ENCODE measurements around the gene C16orf87.

C16orf87 gene

GRCh38 chr16:46855389-46855788 is 24.4 kb upstream of the C16orf87 start:
- no peaks in the 10 kb centered on the region for H3K27me3 ChIP-seq (ENCODE audit: low read depth, low read length)
- peaks cover 0 to 6% of the 10 kb centered on the region in 2 donors for H3K4me1 ChIP-seq (ENCODE audit: control insufficient read depth in 1 of 2, insufficient read depth in 2 of 2, low read length in 2 of 2)
- no peaks in the 10 kb centered on the region for H3K36me3 ChIP-seq (ENCODE audit: control insufficient read depth in 1 of 2, insufficient read depth in 2 of 2, low read length in 2 of 2)
- no peak overlapping the region for H3K4me3 ChIP-seq (ENCODE audit: low read depth in 1 of 2, low read length in 2 of 2)
- H3K9me3 ChIP-seq (ENCODE audit: control insufficient read depth in 1 of 2, low read length in 2 of 2) = no peaks in the 10 kb centered on the region
- no peak overlapping the region for H3K27ac ChIP-seq (ENCODE audit: low read length)

DNA sequence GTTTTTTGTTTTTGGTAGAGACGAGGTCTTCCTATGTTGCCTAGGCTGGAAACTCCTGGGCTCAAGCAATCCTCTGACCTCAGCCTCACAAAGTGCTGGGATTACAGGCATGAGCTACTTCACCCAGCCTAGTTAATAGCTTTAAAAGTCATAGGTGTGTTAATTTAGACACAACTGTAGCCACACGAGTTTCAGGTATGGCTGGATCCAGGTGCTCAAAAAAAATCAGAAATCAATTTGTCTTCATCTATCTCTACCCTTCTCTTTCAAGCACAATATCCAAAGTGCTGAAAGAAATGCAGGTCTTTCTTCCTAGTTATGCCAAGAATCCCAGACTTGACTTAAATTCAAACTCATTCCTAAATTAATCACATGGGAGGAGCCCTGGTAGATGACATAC is 23.9 kb upstream of the C16orf87 start:
- H3K9me3 ChIP-seq (ENCODE audit: control insufficient read depth in 1 of 2, low read length in 2 of 2) = no peaks in the 10 kb centered on the region
- no peak overlapping the region for H3K27ac ChIP-seq (ENCODE audit: low read length)
- no peaks in the 10 kb centered on the region for H3K27me3 ChIP-seq (ENCODE audit: low read depth, low read length)
- peaks cover 0 to 6% of the 10 kb centered on the region in 2 donors for H3K4me1 ChIP-seq (ENCODE audit: control insufficient read depth in 1 of 2, insufficient read depth in 2 of 2, low read length in 2 of 2)
- H3K4me3 ChIP-seq (ENCODE audit: low read depth in 1 of 2, low read length in 2 of 2) = no peak overlapping the region
- H3K36me3 ChIP-seq (ENCODE audit: control insufficient read depth in 1 of 2, insufficient read depth in 2 of 2, low read length in 2 of 2) = no peaks in the 10 kb centered on the region

GRCh38 chr16:46853713-46854443 is 22.9 kb upstream of the C16orf87 start:
- Histone ChIP-seq H3K27ac (ENCODE audit: low read length) (no peak overlapping the region), H3K27me3 (ENCODE audit: low read depth, low read length) (no peaks in the 10 kb centered on the region), H3K9me3 (ENCODE audit: control insufficient read depth in 1 of 2, low read length in 2 of 2) (no peaks in the 10 kb centered on the region), H3K36me3 (ENCODE audit: control insufficient read depth in 1 of 2, insufficient read depth in 2 of 2, low read length in 2 of 2) (no peaks in the 10 kb centered on the region), H3K4me1 (ENCODE audit: control insufficient read depth in 1 of 2, insufficient read depth in 2 of 2, low read length in 2 of 2) (peaks cover 0 to 6% of the 10 kb centered on the region in 2 donors), H3K4me3 (ENCODE audit: low read depth in 1 of 2, low read length in 2 of 2) (no peak overlapping the region)

GRCh38 chr16:46852130-46852529 is 21.1 kb upstream of the C16orf87 start:
- Histone ChIP-seq H3K4me1 (ENCODE audit: control insufficient read depth in 1 of 2, insufficient read depth in 2 of 2, low read length in 2 of 2) (peaks cover 0 to 2% of the 10 kb centered on the region in 2 donors), H3K27ac (ENCODE audit: low read length) (no peak overlapping the region), H3K9me3 (ENCODE audit: control insufficient read depth in 1 of 2, low read length in 2 of 2) (no peaks in the 10 kb centered on the region), H3K4me3 (ENCODE audit: low read depth in 1 of 2, low read length in 2 of 2) (no peak overlapping the region), H3K36me3 (ENCODE audit: control insufficient read depth in 1 of 2, insufficient read depth in 2 of 2, low read length in 2 of 2) (no peaks in the 10 kb centered on the region), H3K27me3 (ENCODE audit: low read depth, low read length) (no peaks in the 10 kb centered on the region)

- H3K36me3 ChIP-seq (ENCODE audit: control insufficient read depth in 1 of 2, insufficient read depth in 2 of 2, low read length in 2 of 2) = no peaks in the 10 kb centered on the region
- H3K4me3 ChIP-seq (ENCODE audit: low read depth in 1 of 2, low read length in 2 of 2) = no peak overlapping the region
- no peaks in the 10 kb centered on the region for H3K27me3 ChIP-seq (ENCODE audit: low read depth, low read length)
- no peak overlapping the region for H3K27ac ChIP-seq (ENCODE audit: low read length)
- no peaks in the 10 kb centered on the region for H3K4me1 ChIP-seq (ENCODE audit: control insufficient read depth in 1 of 2, insufficient read depth in 2 of 2, low read length in 2 of 2)
- no peaks in the 10 kb centered on the region for H3K9me3 ChIP-seq (ENCODE audit: control insufficient read depth in 1 of 2, low read length in 2 of 2)
Measured at GRCh38 chr16:46850619-46851555, 19.9 kb upstream of the C16orf87 start.

GRCh38 chr16:46848768-46849764 is 18.1 kb upstream of the C16orf87 start:
- Histone ChIP-seq H3K9me3 (ENCODE audit: control insufficient read depth in 1 of 2, low read length in 2 of 2) (no peaks in the 10 kb centered on the region), H3K4me1 (ENCODE audit: control insufficient read depth in 1 of 2, insufficient read depth in 2 of 2, low read length in 2 of 2) (no peaks in the 10 kb centered on the region), H3K36me3 (ENCODE audit: control insufficient read depth in 1 of 2, insufficient read depth in 2 of 2, low read length in 2 of 2) (no peaks in the 10 kb centered on the region), H3K4me3 (ENCODE audit: low read depth in 1 of 2, low read length in 2 of 2) (no peak overlapping the region), H3K27me3 (ENCODE audit: low read depth, low read length) (no peaks in the 10 kb centered on the region), H3K27ac (ENCODE audit: low read length) (no peak overlapping the region)

GRCh38 chr16:46845952-46846351 is 15.0 kb upstream of the C16orf87 start:
- H3K27me3 ChIP-seq (ENCODE audit: low read depth, low read length) = no peaks in the 10 kb centered on the region
- H3K4me3 ChIP-seq (ENCODE audit: low read depth in 1 of 2, low read length in 2 of 2) = no peak overlapping the region
- peaks cover 0 to 6% of the 10 kb centered on the region in 2 donors for H3K9me3 ChIP-seq (ENCODE audit: control insufficient read depth in 1 of 2, low read length in 2 of 2)
- H3K4me1 ChIP-seq (ENCODE audit: control insufficient read depth in 1 of 2, insufficient read depth in 2 of 2, low read length in 2 of 2) = no peaks in the 10 kb centered on the region
- H3K36me3 ChIP-seq (ENCODE audit: control insufficient read depth in 1 of 2, insufficient read depth in 2 of 2, low read length in 2 of 2) = no peaks in the 10 kb centered on the region
- H3K27ac ChIP-seq (ENCODE audit: low read length) = no peak overlapping the region

- no peaks in the 10 kb centered on the region for H3K36me3 ChIP-seq (ENCODE audit: control insufficient read depth in 1 of 2, insufficient read depth in 2 of 2, low read length in 2 of 2)
- H3K4me3 ChIP-seq (ENCODE audit: low read depth in 1 of 2, low read length in 2 of 2) = no peak overlapping the region
- no peaks in the 10 kb centered on the region for H3K27me3 ChIP-seq (ENCODE audit: low read depth, low read length)
- H3K9me3 ChIP-seq (ENCODE audit: control insufficient read depth in 1 of 2, low read length in 2 of 2) = peaks cover 0 to 6% of the 10 kb centered on the region in 2 donors
- H3K27ac ChIP-seq (ENCODE audit: low read length) = no peak overlapping the region
- H3K4me1 ChIP-seq (ENCODE audit: control insufficient read depth in 1 of 2, insufficient read depth in 2 of 2, low read length in 2 of 2) = no peaks in the 10 kb centered on the region
Measured at GRCh38 chr16:46844771-46845170, 13.8 kb upstream of the C16orf87 start.

DNA sequence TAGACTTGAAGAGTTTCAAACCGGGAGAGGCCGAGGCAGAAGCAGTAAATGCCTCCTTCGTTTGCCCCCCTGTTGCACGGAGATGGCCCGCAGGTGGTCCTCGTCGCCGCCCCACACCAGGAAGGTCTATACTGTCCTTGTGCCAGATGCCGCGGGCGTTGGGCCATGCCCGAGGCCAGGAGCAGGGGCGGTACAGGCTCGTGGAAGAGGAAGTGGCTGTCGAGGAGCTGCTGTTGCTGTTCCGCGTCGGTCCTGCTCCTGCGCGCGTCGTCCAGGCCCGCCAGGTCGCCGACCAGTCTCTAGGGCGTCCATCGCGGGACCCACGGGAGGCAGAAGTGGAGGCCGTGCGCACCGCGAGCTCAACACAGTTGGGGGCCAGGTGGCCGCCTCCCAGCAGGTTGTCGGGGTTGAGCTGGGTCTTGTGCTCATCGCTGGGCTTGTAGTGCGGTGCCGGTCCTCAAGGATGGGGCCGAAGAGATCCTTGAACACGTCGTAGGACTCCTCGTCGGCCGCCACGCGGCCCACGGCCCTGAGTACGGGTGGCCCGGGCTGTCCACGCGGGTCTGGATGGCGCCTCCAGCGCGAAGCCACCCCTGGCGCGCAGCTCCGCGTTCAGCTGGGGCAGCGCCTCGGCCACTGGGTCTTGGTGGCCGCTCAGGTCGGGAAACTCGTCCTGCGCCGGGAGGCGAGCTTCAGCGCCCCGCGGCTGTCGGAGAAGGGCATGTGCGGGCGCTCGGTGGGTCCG is 13.1 kb upstream of the C16orf87 start:
- H3K9me3 ChIP-seq (ENCODE audit: control insufficient read depth in 1 of 2, low read length in 2 of 2) = peaks cover 0 to 6% of the 10 kb centered on the region in 2 donors
- no peaks in the 10 kb centered on the region for H3K27me3 ChIP-seq (ENCODE audit: low read depth, low read length)
- H3K4me1 ChIP-seq (ENCODE audit: control insufficient read depth in 1 of 2, insufficient read depth in 2 of 2, low read length in 2 of 2) = no peaks in the 10 kb centered on the region
- H3K36me3 ChIP-seq (ENCODE audit: control insufficient read depth in 1 of 2, insufficient read depth in 2 of 2, low read length in 2 of 2) = no peaks in the 10 kb centered on the region
- H3K4me3 ChIP-seq (ENCODE audit: low read depth in 1 of 2, low read length in 2 of 2) = peak overlapping the region in 1 of 2 donors; percentile 31
- no peak overlapping the region for H3K27ac ChIP-seq (ENCODE audit: low read length)

- H3K27ac ChIP-seq (ENCODE audit: low read length) = no peak overlapping the region
- H3K4me1 ChIP-seq (ENCODE audit: control insufficient read depth in 1 of 2, insufficient read depth in 2 of 2, low read length in 2 of 2) = no peaks in the 10 kb centered on the region
- H3K4me3 ChIP-seq (ENCODE audit: low read depth in 1 of 2, low read length in 2 of 2) = no peak overlapping the region
- peaks cover 0 to 6% of the 10 kb centered on the region in 2 donors for H3K9me3 ChIP-seq (ENCODE audit: control insufficient read depth in 1 of 2, low read length in 2 of 2)
- no peaks in the 10 kb centered on the region for H3K36me3 ChIP-seq (ENCODE audit: control insufficient read depth in 1 of 2, insufficient read depth in 2 of 2, low read length in 2 of 2)
- no peaks in the 10 kb centered on the region for H3K27me3 ChIP-seq (ENCODE audit: low read depth, low read length)
Measured at GRCh38 chr16:46842192-46842895, 11.4 kb upstream of the C16orf87 start.

Measured in muscle layer of duodenum (tissue), 2 donors.